Measurements from ENCODE around the gene PRLHR.

The PRLHR gene

GRCh38 chr10:118557946-118558345 lies 37.5 kb downstream of the PRLHR start:
- no peak for DNase-seq

- DNase-seq, result no peak
Measured at GRCh38 chr10:118551535-118552100, 43.8 kb downstream of the PRLHR start.

GRCh38 chr10:118547282-118547681 lies 48.2 kb downstream of the PRLHR start:
- no peak for DNase-seq

GRCh38 chr10:118546479-118546878 lies 49.0 kb downstream of the PRLHR start:
- DNase-seq, result no peak

GRCh38 chr10:118545381-118545780 lies 50.1 kb downstream of the PRLHR start:
- DNase-seq, result no peak

GRCh38 chr10:118544401-118544948 lies 51.0 kb downstream of the PRLHR start:
- no peak for DNase-seq

- peak; percentile 30 to 39 for DNase-seq
Measured at GRCh38 chr10:118543714-118544400, 51.6 kb downstream of the PRLHR start.

- DNase-seq, result no peak
Measured at GRCh38 chr10:118542745-118543144, 52.7 kb downstream of the PRLHR start.

- no peak for DNase-seq
Measured at GRCh38 chr10:118542205-118542604, 53.2 kb downstream of the PRLHR start.

- no peak for DNase-seq
Measured at GRCh38 chr10:118541718-118542117, 53.7 kb downstream of the PRLHR start.

All from CD4-positive, alpha-beta T cell treated with Interferon alpha-2 for 1 hour (primary cell).